MCF 10A (cell line): Measurements from ENCODE around the gene PICALM. TPM values are rescaled to one million over a fixed set of nuclear protein-coding genes. Genes with fewer than 3 reads are reported as not detected.
A peak's percentile ranks its signal among the peaks of the same experiment; 100 is the strongest.

Source experiments
- BruUV-seq: library from RNA; stranded (reverse); fragments of 400-500 nt; replicated peaks from 2 replicates; lab custom pipeline; 2021; lab: Mats Ljungman, UMichigan
- CTCF ChIA-PET: fragments of 300-600 bp; sonication (Branson Sonifier 250); formaldehyde crosslinking; extraction: SDS; loops from one replicate; lab custom pipeline; 2021; ENCODE audit warnings: antibody characterized with exemption, inconsistent platforms; lab: Yijun Ruan, JAX
- POLR2A ChIA-PET: fragments of 300-600, 350-650 bp; sonication (Branson Sonifier 250); formaldehyde crosslinking; extraction: SDS; loops from one replicate; lab custom pipeline; 2020; ENCODE audit warnings: antibody characterized with exemption, inconsistent platforms; lab: Yijun Ruan, JAX
- DNase-seq: peaks from one replicate; pipeline ENCODE4 v3.0.0-alpha.2; 2018; ENCODE audit not compliant: unreplicated experiment
- H3K27ac Mint-ChIP-seq: one replicate; pipeline ENCODE4 v1.8.0; 2022; ENCODE audit warnings: mild to moderate bottlenecking, low read depth, mixed read lengths; ENCODE audit not compliant: unreplicated experiment
- H3K27me3 Mint-ChIP-seq: one replicate; pipeline ENCODE4 v1.8.0; 2022; ENCODE audit warnings: mixed read lengths; ENCODE audit not compliant: insufficient read depth, unreplicated experiment
- H3K36me3 Mint-ChIP-seq: one replicate; pipeline ENCODE4 v1.8.0; 2022; ENCODE audit warnings: mild to moderate bottlenecking, moderate library complexity, mixed read lengths; ENCODE audit not compliant: insufficient read depth, unreplicated experiment
- H3K4me1 Mint-ChIP-seq: one replicate; pipeline ENCODE4 v1.8.0; 2022; ENCODE audit warnings: mixed read lengths; ENCODE audit not compliant: insufficient read depth, unreplicated experiment
- H3K4me3 Mint-ChIP-seq: one replicate; pipeline ENCODE4 v1.8.0; 2022; ENCODE audit warnings: mild to moderate bottlenecking, moderate library complexity, mixed read lengths; ENCODE audit not compliant: unreplicated experiment
- H3K9me3 Mint-ChIP-seq: one replicate; pipeline ENCODE4 v1.8.0; 2022; ENCODE audit warnings: mixed read lengths; ENCODE audit not compliant: unreplicated experiment
- intact Hi-C: fragments of 100-400 bp; cut with micrococcal nuclease; formaldehyde crosslinking; loops from 2 replicates; pipeline ENCODE4 v1.14.1; 2022
- total RNA-seq: library from RNA; stranded (reverse); gene quantifications from 2 replicates; pipeline ENCODE4 v1.2.3, GENCODE V29; 2022
- TF ChIP-seq, protein P1 (sequence below): fragments of 200-600 bp; IDR thresholded peaks from one replicate; pipeline ENCODE4 v1.8.0; 2022; ENCODE audit warnings: antibody characterized with exemption, mild to moderate bottlenecking; ENCODE audit not compliant: unreplicated experiment

PICALM gene
- total RNA-seq, 1 experiment from 2014 or later = 137 TPM

- Mint-ChIP-seq H3K9me3 (peaks cover 11% of the 10 kb centered on the region), H3K27ac (no peak overlapping the region), H3K27me3 (no peaks in the 10 kb centered on the region), H3K4me3 (no peak overlapping the region), H3K36me3 (peaks cover 47% of the 10 kb centered on the region), H3K4me1 (peaks cover 19% of the 10 kb centered on the region)
- no TSS peak for BruUV-seq
- CTCF ChIA-PET = interaction anchor here (0.6 to 1.0 kb wide), 5 partner anchors 11 to 295 kb away, joined by 3 to 4 read pairs (median 3); no protein-coding TSS in a partner anchor
- DNase-seq = no peak
- POLR2A ChIA-PET = interaction anchor here (0.5 kb wide), 1 partner anchor 41 kb away, joined by 3 read pairs; no protein-coding TSS in a partner anchor
- intact Hi-C loops = no loop called here
- TF ChIP-seq, protein P1, sequence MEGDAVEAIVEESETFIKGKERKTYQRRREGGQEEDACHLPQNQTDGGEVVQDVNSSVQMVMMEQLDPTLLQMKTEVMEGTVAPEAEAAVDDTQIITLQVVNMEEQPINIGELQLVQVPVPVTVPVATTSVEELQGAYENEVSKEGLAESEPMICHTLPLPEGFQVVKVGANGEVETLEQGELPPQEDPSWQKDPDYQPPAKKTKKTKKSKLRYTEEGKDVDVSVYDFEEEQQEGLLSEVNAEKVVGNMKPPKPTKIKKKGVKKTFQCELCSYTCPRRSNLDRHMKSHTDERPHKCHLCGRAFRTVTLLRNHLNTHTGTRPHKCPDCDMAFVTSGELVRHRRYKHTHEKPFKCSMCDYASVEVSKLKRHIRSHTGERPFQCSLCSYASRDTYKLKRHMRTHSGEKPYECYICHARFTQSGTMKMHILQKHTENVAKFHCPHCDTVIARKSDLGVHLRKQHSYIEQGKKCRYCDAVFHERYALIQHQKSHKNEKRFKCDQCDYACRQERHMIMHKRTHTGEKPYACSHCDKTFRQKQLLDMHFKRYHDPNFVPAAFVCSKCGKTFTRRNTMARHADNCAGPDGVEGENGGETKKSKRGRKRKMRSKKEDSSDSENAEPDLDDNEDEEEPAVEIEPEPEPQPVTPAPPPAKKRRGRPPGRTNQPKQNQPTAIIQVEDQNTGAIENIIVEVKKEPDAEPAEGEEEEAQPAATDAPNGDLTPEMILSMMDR = no peak
These were observed 117.9 kb downstream of the PICALM start for GRCh38 chr11:85951049-85951405.

DNA sequence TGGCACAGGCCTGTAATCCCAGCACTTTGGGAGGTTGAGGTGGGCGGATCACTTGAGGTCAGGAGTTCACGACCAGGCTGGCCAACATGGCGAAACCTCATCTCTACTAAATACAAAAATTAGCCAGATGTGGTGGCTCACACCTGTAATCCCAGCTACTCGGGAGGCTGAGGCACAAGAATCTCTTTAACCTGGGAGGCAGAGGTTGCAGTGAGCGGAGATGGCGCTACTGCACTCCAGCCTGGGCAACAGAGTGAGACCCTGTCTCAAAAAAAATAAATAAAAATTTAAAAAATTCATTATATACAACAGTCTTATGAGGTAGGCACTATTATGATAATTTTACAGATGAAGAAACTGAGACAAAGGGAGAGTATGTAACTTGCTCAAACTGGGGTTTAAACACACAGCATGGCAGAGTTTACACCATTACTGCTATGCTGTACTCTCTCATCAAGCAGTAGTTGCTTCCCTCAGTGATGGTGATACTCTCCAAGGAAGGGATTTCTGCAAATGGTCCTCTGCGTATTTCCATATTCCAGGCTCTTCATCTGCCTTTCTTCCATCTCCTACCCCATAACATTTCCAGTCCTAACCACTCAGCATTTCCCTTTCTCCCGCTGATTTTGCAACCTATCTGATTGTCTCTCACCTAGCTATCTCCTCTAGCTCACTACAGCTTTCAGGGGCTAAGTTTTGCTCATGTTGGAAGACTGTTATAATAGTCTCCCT lies 118.4 kb downstream of the PICALM start:
- TF ChIP-seq, protein P1 = no peak
- intact Hi-C loops = no loop called here
- H3K27ac Mint-ChIP-seq = peak overlapping the region; percentile 7
- ChIA-PET CTCF (interaction anchor here (0.6 to 1.0 kb wide), 4 partner anchors 75 to 296 kb away, joined by 3 to 4 read pairs (median 3); no protein-coding TSS in a partner anchor), POLR2A (no interaction called here)
- no peak for DNase-seq
- peaks cover 45% of the 10 kb centered on the region for H3K36me3 Mint-ChIP-seq
- peaks cover 11% of the 10 kb centered on the region for H3K9me3 Mint-ChIP-seq
- no peak overlapping the region for H3K4me3 Mint-ChIP-seq
- BruUV-seq = no TSS peak
- H3K27me3 Mint-ChIP-seq = no peaks in the 10 kb centered on the region
- H3K4me1 Mint-ChIP-seq = peaks cover 19% of the 10 kb centered on the region

DNA sequence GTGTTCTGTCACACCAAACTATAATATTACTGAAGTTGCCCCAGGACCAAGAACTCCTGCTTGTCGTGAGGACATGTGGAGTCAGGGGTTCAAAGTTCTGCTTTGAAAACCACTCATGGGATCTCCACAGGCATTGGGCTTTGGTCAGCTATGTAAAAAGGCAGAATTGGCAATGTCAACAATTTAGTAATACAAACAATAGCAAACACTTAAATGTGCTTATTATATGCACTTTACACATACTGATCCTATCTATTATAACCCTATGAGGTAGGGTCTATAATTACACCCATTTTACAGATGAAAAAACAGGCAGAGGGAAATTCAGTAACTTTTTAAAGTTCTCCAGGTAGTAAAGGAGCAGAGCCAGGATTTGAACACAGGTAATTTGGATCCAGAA lies 119.1 kb downstream of the PICALM start:
- H3K4me3 Mint-ChIP-seq = no peak overlapping the region
- CTCF ChIA-PET = interaction anchor here (0.6 to 1.1 kb wide), 2 partner anchors 13 to 137 kb away, joined by 3 read pairs; no protein-coding TSS in a partner anchor
- DNase-seq = no peak
- no peaks in the 10 kb centered on the region for H3K27me3 Mint-ChIP-seq
- peaks cover 41% of the 10 kb centered on the region for H3K36me3 Mint-ChIP-seq
- peaks cover 11% of the 10 kb centered on the region for H3K9me3 Mint-ChIP-seq
- BruUV-seq = no TSS peak
- intact Hi-C loops = loop anchor here (10.0 kb wide), 3 partner anchors 255 to 865 kb away; no protein-coding TSS in a partner anchor
- TF ChIP-seq, protein P1 = no peak
- no peak overlapping the region for H3K27ac Mint-ChIP-seq
- H3K4me1 Mint-ChIP-seq = peaks cover 19% of the 10 kb centered on the region
- POLR2A ChIA-PET = interaction anchor here (1.2 kb wide), 1 partner anchor 60 kb away, joined by 3 read pairs; no protein-coding TSS in a partner anchor

DNA sequence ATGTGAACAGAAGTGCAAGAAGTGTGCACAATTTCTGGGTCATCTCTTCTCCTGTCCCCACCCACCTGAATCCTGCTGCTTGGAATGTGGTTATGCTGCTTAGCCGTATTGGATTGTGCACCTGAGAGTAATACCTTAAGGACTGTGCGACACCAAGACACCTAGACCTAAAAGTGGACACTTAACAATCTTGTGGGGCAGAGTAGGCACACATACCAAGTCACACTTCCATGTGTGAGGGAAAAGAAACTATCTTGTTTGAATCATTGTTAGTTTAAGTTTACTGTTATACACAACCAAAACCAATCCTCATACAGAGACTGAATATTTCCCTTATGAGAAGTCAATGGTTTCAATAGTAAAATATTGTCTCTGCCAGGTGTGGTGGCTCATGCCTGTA lies 120.0 kb downstream of the PICALM start:
- ChIA-PET CTCF (interaction anchor here (1.1 kb wide), 1 partner anchor 14 kb away, joined by 3 read pairs; no protein-coding TSS in a partner anchor), POLR2A (interaction anchor here (0.7 to 1.2 kb wide), 8 partner anchors 8 to 345 kb away, joined by 3 to 4 read pairs (median 3); partner anchors contain the start of gene CCDC83)
- Mint-ChIP-seq H3K36me3 (peaks cover 34% of the 10 kb centered on the region), H3K9me3 (peaks cover 11% of the 10 kb centered on the region), H3K4me1 (peaks cover 19% of the 10 kb centered on the region), H3K27me3 (no peaks in the 10 kb centered on the region), H3K4me3 (no peak overlapping the region), H3K27ac (no peak overlapping the region)
- intact Hi-C loops = loop anchor here (10.0 kb wide), 3 partner anchors 254 to 866 kb away; no protein-coding TSS in a partner anchor
- DNase-seq = no peak
- no TSS peak for BruUV-seq
- TF ChIP-seq, protein P1 = no peak
